GM19372 (cell line): ENCODE data around the gene NUDT13.
A peak's percentile ranks its signal among the peaks of the same experiment; 100 is the strongest.

Experiments
- ATAC-seq: cut with Tn5 transposase; IDR thresholded peaks from one replicate; pipeline ENCODE4 v1.9.1; 2021; ENCODE audit warnings: mild to moderate bottlenecking, low read depth, moderate library complexity; ENCODE audit not compliant: unreplicated experiment

Gene NUDT13

GRCh38 chr10:73161079-73161478, 50.8 kb downstream of the NUDT13 start:
- no peak for ATAC-seq

DNA sequence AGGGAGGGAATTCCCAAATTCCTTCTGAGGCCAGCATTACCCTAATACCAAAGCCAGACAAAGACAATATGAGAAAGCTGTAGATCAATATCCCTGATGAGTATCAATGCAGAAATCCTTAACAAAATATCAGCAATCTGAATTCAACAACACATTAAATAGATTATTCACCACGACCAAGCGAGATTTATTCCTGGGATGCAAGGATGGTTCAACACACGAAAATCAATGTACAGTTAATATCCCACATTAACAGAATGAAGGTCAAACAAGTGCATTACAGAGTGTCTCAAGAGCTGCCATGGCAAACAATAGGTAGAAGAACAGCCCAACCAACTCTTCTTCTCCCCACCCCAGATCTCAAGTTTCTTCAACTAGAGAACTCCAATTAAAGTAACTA, 51.4 kb downstream of the NUDT13 start:
- ATAC-seq = no peak

DNA sequence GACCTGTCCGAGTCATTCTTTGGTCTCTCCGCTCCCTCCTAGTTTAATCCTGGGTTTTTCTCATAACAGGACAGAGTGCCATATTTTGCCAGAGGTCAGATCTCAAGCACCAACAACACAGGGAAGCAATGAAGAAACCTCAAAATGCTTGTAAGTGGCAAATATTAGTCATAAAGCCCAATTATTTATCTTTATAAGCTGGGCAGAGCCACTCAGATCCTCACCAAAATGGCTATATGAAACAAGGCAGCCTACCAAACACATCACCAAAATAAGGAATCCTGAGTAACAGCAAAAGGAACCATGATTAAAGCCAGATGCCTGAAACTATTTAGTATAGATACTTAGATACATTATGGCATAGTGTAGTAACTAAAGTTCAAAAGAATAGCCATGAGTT, 52.8 kb downstream of the NUDT13 start:
- ATAC-seq = no peak

DNA sequence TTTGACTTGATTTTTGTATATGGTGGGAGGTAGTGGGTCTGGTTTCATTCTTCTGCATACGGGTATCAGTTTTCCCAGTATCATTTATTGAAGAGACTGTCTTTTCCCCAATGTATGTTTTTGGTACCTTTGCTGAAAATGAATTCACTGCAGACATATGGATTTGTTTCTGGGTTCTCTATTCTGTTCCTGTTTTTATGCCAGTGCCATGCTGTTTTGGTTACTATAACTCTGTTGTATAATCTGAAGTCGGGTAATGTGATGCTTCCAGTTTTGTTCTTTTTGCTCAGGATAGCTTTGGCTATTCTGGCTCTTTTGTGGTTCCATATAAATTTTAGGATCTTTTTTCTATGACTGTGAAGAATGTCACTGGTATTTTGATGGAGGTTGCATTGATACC, 56.7 kb downstream of the NUDT13 start:
- no peak for ATAC-seq

GRCh38 chr10:73167458-73167782, 57.2 kb downstream of the NUDT13 start:
- no peak for ATAC-seq

DNA sequence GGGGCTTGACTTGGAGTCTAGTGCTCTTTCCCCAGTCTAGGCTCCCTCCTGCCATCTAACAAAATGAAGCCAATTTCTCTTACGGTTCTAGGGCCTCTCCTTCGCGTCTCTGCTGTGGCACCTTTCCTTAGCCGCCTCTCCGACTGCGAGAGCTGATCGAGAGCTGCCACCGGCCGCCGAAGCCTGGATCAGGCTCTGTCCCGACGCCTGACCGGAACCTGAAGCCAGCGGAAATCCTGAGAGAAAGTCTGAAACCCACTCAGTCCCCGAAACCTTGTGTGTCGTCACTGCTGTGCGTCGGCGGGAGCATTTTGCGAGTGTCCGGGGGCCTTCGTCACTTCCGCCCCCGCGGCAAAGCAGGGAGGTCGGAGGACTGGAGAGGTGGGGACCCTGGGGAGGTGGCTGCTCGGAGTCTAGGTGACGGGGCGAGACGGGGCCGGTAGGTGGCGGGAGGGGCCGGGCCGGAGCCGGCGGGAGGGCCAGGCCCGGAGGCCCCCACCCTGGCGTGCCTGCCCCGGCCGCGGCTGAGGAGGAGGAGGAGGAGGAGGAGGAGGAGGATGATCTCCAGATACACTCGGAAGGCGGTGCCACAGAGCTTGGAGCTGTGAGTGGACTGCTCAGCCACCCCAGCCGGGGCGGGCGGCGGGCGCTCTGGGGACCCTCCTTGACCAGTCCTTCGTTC, 57.7 kb downstream of the NUDT13 start, which contains the start of the genes ECD and FAM149B1:
TSS of gene ECD (minus strand) at position 226 of the 682 bp plus-strand sequence. CDS start 4,071 bp downstream, outside the sequence.
TSS of gene FAM149B1 (plus strand) at position 337 of the 682 bp plus-strand sequence. CDS start at position 558, 221 bp downstream.
- ATAC-seq = peak; percentile 95

DNA sequence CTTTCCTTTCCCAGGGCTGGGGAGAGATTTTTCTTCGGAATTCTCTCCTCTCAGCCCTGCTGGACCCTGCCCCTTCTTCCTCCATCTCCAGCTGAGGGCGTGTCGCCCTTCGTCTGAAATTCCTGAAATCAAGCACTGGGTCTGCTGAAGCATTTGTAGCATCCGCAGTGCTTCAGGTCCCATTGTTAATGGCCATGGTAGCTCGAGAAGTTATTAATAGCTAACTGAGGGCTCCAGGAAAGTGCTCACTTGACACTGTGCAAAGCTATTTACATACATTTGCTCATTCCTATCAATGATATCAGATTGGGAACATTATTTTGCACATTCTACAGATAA, 58.2 kb downstream of the NUDT13 start:
- peak; percentile 9 for ATAC-seq

DNA sequence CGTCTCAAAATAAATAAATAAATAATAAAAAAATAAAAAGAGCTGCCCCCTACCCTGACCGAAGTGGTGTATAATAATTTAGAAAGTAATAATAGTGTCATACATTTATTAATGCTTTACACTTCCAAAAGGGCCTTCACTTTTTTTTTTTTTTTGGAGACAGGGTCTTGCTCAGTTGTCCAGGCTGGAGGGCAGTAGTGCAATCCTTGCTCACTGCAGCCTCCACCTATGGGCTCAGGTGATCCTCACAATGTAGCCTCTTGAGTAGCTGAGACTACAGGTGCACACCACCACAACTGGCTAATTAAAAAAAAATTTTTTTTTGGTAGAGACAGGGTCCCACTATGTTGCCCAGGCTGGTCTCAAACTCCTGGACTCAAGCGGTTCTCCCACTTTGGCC, 59.1 kb downstream of the NUDT13 start:
- ATAC-seq = no peak

DNA sequence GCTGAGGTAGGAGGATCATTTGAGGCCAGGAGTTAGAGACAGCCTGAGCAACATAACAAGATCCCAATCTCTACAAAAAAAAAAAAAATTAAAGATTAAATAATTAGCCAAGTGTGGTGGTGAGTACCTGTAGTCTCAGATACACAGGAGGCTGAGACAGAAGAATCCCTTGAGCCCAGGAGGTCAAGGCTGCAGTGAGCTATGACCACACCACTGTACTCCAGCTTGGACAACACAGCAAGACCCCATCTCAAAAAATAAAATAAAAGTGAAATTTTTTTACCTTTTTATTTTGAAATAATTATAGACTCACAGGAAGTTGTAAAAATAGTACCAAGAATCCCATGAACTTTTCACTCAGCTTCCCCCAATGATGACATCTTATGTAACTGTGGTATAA, 62.6 kb downstream of the NUDT13 start:
- ATAC-seq = no peak

- no peak for ATAC-seq
These were observed 64.1 kb downstream of the NUDT13 start for GRCh38 chr10:73174148-73174925.
